ENCODE results near the gene TNFRSF8. TPM values are rescaled to one million over a fixed set of nuclear protein-coding genes. Genes with fewer than 3 reads are reported as not detected.

Gene TNFRSF8
- total and polyA plus RNA-seq, 2 of the 13 experiments (the other 11 are each of a cell fraction or from before 2014, with no cell fraction given) = not detected

DNA sequence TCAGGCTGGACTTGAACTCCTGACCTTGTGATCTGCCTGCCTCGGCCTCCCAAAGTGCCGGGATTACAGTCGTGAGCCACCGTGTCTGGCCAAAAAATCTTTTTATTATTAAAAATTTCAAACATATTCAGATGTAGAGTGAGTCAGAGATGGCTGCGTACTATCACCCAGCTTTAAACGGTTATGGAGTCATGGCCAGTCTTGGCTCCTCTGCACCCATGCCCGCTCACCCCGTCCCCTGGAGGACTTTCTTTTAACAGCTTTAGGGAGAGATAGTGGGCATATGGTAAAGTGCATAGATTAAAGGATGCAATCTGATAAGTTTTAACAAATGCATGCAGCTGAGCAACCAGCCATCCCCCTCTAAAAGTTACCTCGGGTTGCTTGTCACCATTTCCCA is 51.8 kb downstream of the TNFRSF8 start:
- intact Hi-C loops (cut with micrococcal nuclease; ENCODE audit: unreplicated experiment) = no loop called here
- ChIA-PET POLR2A (no interaction called here), CTCF (ENCODE audit: low intra/inter-chr PET ratio, low total read pairs) (no interaction called here)
- Histone ChIP-seq H4K20me1 (ENCODE audit: insufficient read depth, low read length) (no peaks in the 10 kb centered on the region), H3K79me2 (ENCODE audit: insufficient read depth, low read length) (no peaks in the 10 kb centered on the region), H3K4me3 (replicated peaks in 1 of 3; ENCODE audit: insufficient read depth in 1 of 3, low read depth in 2 of 3, low read length in 3 of 3) (no peak overlapping the region), H3K27ac (ENCODE audit: extremely low read length, insufficient read depth, low read length) (no peak overlapping the region), H3K36me3 (replicated peaks in 1 of 2; ENCODE audit: control insufficient read depth in 1 of 2, insufficient read depth in 2 of 2, low read length in 2 of 2) (no peaks in the 10 kb centered on the region), H3K27me3 (ENCODE audit: control insufficient read depth in 1 of 2, insufficient read depth in 2 of 2, low read length in 2 of 2) (peaks cover 0 to 20% of the 10 kb centered on the region in 2 experiments; a peak in 4 of 5 replicates), H3K4me2 (ENCODE audit: low read depth, low read length) (no peak overlapping the region), H3K4me1 (ENCODE audit: insufficient read depth, low read length) (no peaks in the 10 kb centered on the region), H3K9ac (ENCODE audit: insufficient read depth, low read depth, low read length) (no peak overlapping the region), H3K9me3 (ENCODE audit: low read length) (no peaks in the 10 kb centered on the region), H2AFZ (ENCODE audit: low read length) (no peak overlapping the region)
- FAIRE-seq (no peak), ATAC-seq (no peak), DNase-seq (ENCODE audit: low spot score) (no peak)
- TF ChIP-seq, protein P1, sequence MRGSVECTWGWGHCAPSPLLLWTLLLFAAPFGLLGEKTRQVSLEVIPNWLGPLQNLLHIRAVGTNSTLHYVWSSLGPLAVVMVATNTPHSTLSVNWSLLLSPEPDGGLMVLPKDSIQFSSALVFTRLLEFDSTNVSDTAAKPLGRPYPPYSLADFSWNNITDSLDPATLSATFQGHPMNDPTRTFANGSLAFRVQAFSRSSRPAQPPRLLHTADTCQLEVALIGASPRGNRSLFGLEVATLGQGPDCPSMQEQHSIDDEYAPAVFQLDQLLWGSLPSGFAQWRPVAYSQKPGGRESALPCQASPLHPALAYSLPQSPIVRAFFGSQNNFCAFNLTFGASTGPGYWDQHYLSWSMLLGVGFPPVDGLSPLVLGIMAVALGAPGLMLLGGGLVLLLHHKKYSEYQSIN (CRISPR knock-in tag; IDR thresholded peaks at IDR 0.05; ENCODE audit: borderline replicate concordance) = no peak
- TF ChIP-seq ZNF775 (CRISPR knock-in tag; IDR thresholded peaks at IDR 0.05; ENCODE audit: borderline replicate concordance) = no peak
- WGBS (ENCODE audit: low lambda C conversion rate) = 26% methylated on average over 9 of the region's 9 CpGs
- in situ Hi-C loops (cut with HindIII; ENCODE audit: extremely low pct_ligation_motif_present, low pct_unique_long_range_greater_than_20kb) = loop anchor here (25.0 kb wide), 1 partner anchor 547 kb away; no protein-coding TSS in a partner anchor
- BruUV-seq (replicated peaks) = no TSS peak

- Histone ChIP-seq H3K27ac (ENCODE audit: extremely low read length, insufficient read depth, low read length) (no peak overlapping the region), H3K4me2 (ENCODE audit: low read depth, low read length) (no peak overlapping the region), H3K4me1 (ENCODE audit: insufficient read depth, low read length) (no peaks in the 10 kb centered on the region), H3K9ac (ENCODE audit: insufficient read depth, low read depth, low read length) (no peak overlapping the region), H3K79me2 (ENCODE audit: insufficient read depth, low read length) (no peaks in the 10 kb centered on the region), H3K36me3 (replicated peaks in 1 of 2; ENCODE audit: control insufficient read depth in 1 of 2, insufficient read depth in 2 of 2, low read length in 2 of 2) (no peaks in the 10 kb centered on the region), H4K20me1 (ENCODE audit: insufficient read depth, low read length) (no peaks in the 10 kb centered on the region), H3K27me3 (ENCODE audit: control insufficient read depth in 1 of 2, insufficient read depth in 2 of 2, low read length in 2 of 2) (peaks cover under 1 to 12% of the 10 kb centered on the region in 2 experiments; a peak in 2 of 5 replicates), H3K4me3 (replicated peaks in 1 of 3; ENCODE audit: insufficient read depth in 1 of 3, low read depth in 2 of 3, low read length in 3 of 3) (no peak overlapping the region), H3K9me3 (ENCODE audit: low read length) (no peaks in the 10 kb centered on the region), H2AFZ (ENCODE audit: low read length) (no peak overlapping the region)
- no peak for FAIRE-seq
- in situ Hi-C loops (cut with HindIII; ENCODE audit: extremely low pct_ligation_motif_present, low pct_unique_long_range_greater_than_20kb) = loop anchor here (5.0 to 25.0 kb wide), 2 partner anchors 86 to 541 kb away; no protein-coding TSS in a partner anchor
- intact Hi-C loops (cut with micrococcal nuclease; ENCODE audit: unreplicated experiment) = no loop called here
- no TSS peak for BruUV-seq (replicated peaks)
- ChIA-PET POLR2A (no interaction called here), CTCF (ENCODE audit: low intra/inter-chr PET ratio, low total read pairs) (no interaction called here)
- 20% methylated on average over 12 of the region's 12 CpGs for WGBS (ENCODE audit: low lambda C conversion rate)
- no peak for TF ChIP-seq SATB2 (CRISPR knock-in tag; IDR thresholded peaks at IDR 0.05)
- TF ChIP-seq HOMEZ (CRISPR knock-in tag; IDR thresholded peaks at IDR 0.05; ENCODE audit: low read depth) = no peak
- no peak for DNase-seq (ENCODE audit: low spot score)
- no peak for ATAC-seq
Measured at GRCh38 chr1:12121212-12122003, 58.3 kb downstream of the TNFRSF8 start.
